ENCODE measurements around the gene KIF5C.

DNA sequence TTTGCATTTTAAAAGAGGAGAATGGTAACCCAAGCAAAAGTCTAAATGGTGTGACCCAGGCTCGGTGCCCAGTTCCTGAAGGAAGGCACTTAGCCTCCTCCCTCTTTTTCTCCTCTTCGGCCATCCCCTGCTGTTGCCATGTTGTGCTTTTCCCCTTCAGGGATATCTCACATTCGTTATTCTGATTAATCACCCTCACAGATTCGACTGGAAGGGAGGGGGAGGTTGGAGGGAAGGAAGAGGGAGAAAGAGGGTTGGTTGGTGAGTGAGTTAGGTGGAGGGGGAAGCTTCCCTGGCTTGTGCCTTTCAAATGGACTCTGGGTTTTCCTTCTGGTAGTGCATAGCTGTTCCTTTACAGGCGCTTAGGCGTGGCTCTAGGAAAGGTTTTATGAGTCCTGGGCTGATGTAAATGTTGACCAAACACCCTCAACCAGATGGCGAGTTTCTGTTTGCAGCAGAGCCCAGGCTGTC lies 124.5 kb downstream of the KIF5C start:
- TF ChIP-seq, protein P1, sequence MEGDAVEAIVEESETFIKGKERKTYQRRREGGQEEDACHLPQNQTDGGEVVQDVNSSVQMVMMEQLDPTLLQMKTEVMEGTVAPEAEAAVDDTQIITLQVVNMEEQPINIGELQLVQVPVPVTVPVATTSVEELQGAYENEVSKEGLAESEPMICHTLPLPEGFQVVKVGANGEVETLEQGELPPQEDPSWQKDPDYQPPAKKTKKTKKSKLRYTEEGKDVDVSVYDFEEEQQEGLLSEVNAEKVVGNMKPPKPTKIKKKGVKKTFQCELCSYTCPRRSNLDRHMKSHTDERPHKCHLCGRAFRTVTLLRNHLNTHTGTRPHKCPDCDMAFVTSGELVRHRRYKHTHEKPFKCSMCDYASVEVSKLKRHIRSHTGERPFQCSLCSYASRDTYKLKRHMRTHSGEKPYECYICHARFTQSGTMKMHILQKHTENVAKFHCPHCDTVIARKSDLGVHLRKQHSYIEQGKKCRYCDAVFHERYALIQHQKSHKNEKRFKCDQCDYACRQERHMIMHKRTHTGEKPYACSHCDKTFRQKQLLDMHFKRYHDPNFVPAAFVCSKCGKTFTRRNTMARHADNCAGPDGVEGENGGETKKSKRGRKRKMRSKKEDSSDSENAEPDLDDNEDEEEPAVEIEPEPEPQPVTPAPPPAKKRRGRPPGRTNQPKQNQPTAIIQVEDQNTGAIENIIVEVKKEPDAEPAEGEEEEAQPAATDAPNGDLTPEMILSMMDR (IDR thresholded peaks at IDR 0.05; ENCODE audit: low read length) = no peak
- TF ChIP-seq EZH2 (IDR thresholded peaks at IDR 0.05; ENCODE audit: borderline replicate concordance, low read length) = no peak

Measured in OCI-LY1 (cell line).